Measurements from ENCODE around the gene IGLL5.

IGLL5 gene

GRCh38 chr22:22879675-22880155 is 7.9 kb upstream of the IGLL5 start:
- Histone ChIP-seq H3K27me3 (replicated peaks; ENCODE audit: control insufficient read depth, insufficient read depth, low read length) (peaks cover 52% of the 10 kb centered on the region), H3K36me3 (ENCODE audit: control insufficient read depth, insufficient read depth, low read length, severe bottlenecking) (no peaks in the 10 kb centered on the region), H3K4me3 (ENCODE audit: low read length) (no peak overlapping the region), H3K9ac (ENCODE audit: low read length) (no peak overlapping the region), H3K9me3 (ENCODE audit: control insufficient read depth, low read length) (peaks cover 12% of the 10 kb centered on the region), H3K4me1 (ENCODE audit: control insufficient read depth, insufficient read depth, low read length) (no peaks in the 10 kb centered on the region)
- no peak for DNase-seq (ENCODE audit: low read depth)

GRCh38 chr22:22880645-22881044 is 7.0 kb upstream of the IGLL5 start:
- Histone ChIP-seq H3K27me3 (replicated peaks; ENCODE audit: control insufficient read depth, insufficient read depth, low read length) (peaks cover 60% of the 10 kb centered on the region), H3K36me3 (ENCODE audit: control insufficient read depth, insufficient read depth, low read length, severe bottlenecking) (no peaks in the 10 kb centered on the region), H3K4me1 (ENCODE audit: control insufficient read depth, insufficient read depth, low read length) (no peaks in the 10 kb centered on the region), H3K9me3 (ENCODE audit: control insufficient read depth, low read length) (peaks cover 6% of the 10 kb centered on the region), H3K4me3 (ENCODE audit: low read length) (no peak overlapping the region), H3K9ac (ENCODE audit: low read length) (no peak overlapping the region)
- DNase-seq (ENCODE audit: low read depth) = no peak

GRCh38 chr22:22881116-22882000 is 6.3 kb upstream of the IGLL5 start:
- no peaks in the 10 kb centered on the region for H3K4me1 ChIP-seq (ENCODE audit: control insufficient read depth, insufficient read depth, low read length)
- H3K9me3 ChIP-seq (ENCODE audit: control insufficient read depth, low read length) = peaks cover 5% of the 10 kb centered on the region
- no peak overlapping the region for H3K4me3 ChIP-seq (ENCODE audit: low read length)
- no peak overlapping the region for H3K9ac ChIP-seq (ENCODE audit: low read length)
- H3K36me3 ChIP-seq (ENCODE audit: control insufficient read depth, insufficient read depth, low read length, severe bottlenecking) = no peaks in the 10 kb centered on the region
- H3K27me3 ChIP-seq (replicated peaks; ENCODE audit: control insufficient read depth, insufficient read depth, low read length) = peaks cover 65% of the 10 kb centered on the region
- no peak for DNase-seq (ENCODE audit: low read depth)

GRCh38 chr22:22882033-22882717 is 5.4 kb upstream of the IGLL5 start:
- Histone ChIP-seq H3K4me1 (ENCODE audit: control insufficient read depth, insufficient read depth, low read length) (no peaks in the 10 kb centered on the region), H3K9me3 (ENCODE audit: control insufficient read depth, low read length) (peaks cover 5% of the 10 kb centered on the region), H3K4me3 (ENCODE audit: low read length) (no peak overlapping the region), H3K27me3 (replicated peaks; ENCODE audit: control insufficient read depth, insufficient read depth, low read length) (peaks cover 65% of the 10 kb centered on the region), H3K9ac (ENCODE audit: low read length) (no peak overlapping the region), H3K36me3 (ENCODE audit: control insufficient read depth, insufficient read depth, low read length, severe bottlenecking) (no peaks in the 10 kb centered on the region)
- DNase-seq (ENCODE audit: low read depth) = no peak

- no peak for DNase-seq (ENCODE audit: low read depth)
- H3K27me3 ChIP-seq (replicated peaks; ENCODE audit: control insufficient read depth, insufficient read depth, low read length) = peaks cover 66% of the 10 kb centered on the region
- no peak overlapping the region for H3K4me3 ChIP-seq (ENCODE audit: low read length)
- no peaks in the 10 kb centered on the region for H3K36me3 ChIP-seq (ENCODE audit: control insufficient read depth, insufficient read depth, low read length, severe bottlenecking)
- H3K9ac ChIP-seq (ENCODE audit: low read length) = no peak overlapping the region
- no peaks in the 10 kb centered on the region for H3K4me1 ChIP-seq (ENCODE audit: control insufficient read depth, insufficient read depth, low read length)
- peaks cover 5% of the 10 kb centered on the region for H3K9me3 ChIP-seq (ENCODE audit: control insufficient read depth, low read length)
Measured at GRCh38 chr22:22883090-22883727, 4.4 kb upstream of the IGLL5 start.

GRCh38 chr22:22884010-22884887 is 3.4 kb upstream of the IGLL5 start:
- no peaks in the 10 kb centered on the region for H3K36me3 ChIP-seq (ENCODE audit: control insufficient read depth, insufficient read depth, low read length, severe bottlenecking)
- H3K4me1 ChIP-seq (ENCODE audit: control insufficient read depth, insufficient read depth, low read length) = no peaks in the 10 kb centered on the region
- H3K9me3 ChIP-seq (ENCODE audit: control insufficient read depth, low read length) = no peaks in the 10 kb centered on the region
- no peak overlapping the region for H3K9ac ChIP-seq (ENCODE audit: low read length)
- H3K4me3 ChIP-seq (ENCODE audit: low read length) = no peak overlapping the region
- DNase-seq (ENCODE audit: low read depth) = peak; percentile 63
- H3K27me3 ChIP-seq (replicated peaks; ENCODE audit: control insufficient read depth, insufficient read depth, low read length) = peaks cover 60% of the 10 kb centered on the region

GRCh38 chr22:22884888-22885840 is 2.5 kb upstream of the IGLL5 start:
- no peaks in the 10 kb centered on the region for H3K9me3 ChIP-seq (ENCODE audit: control insufficient read depth, low read length)
- H3K4me3 ChIP-seq (ENCODE audit: low read length) = no peak overlapping the region
- DNase-seq (ENCODE audit: low read depth) = no peak
- no peak overlapping the region for H3K9ac ChIP-seq (ENCODE audit: low read length)
- peaks cover 52% of the 10 kb centered on the region for H3K27me3 ChIP-seq (replicated peaks; ENCODE audit: control insufficient read depth, insufficient read depth, low read length)
- H3K36me3 ChIP-seq (ENCODE audit: control insufficient read depth, insufficient read depth, low read length, severe bottlenecking) = no peaks in the 10 kb centered on the region
- no peaks in the 10 kb centered on the region for H3K4me1 ChIP-seq (ENCODE audit: control insufficient read depth, insufficient read depth, low read length)

- no peak for DNase-seq (ENCODE audit: low read depth)
- Histone ChIP-seq H3K27me3 (replicated peaks; ENCODE audit: control insufficient read depth, insufficient read depth, low read length) (peaks cover 47% of the 10 kb centered on the region), H3K4me1 (ENCODE audit: control insufficient read depth, insufficient read depth, low read length) (no peaks in the 10 kb centered on the region), H3K4me3 (ENCODE audit: low read length) (no peak overlapping the region), H3K9me3 (ENCODE audit: control insufficient read depth, low read length) (no peaks in the 10 kb centered on the region), H3K9ac (ENCODE audit: low read length) (no peak overlapping the region), H3K36me3 (ENCODE audit: control insufficient read depth, insufficient read depth, low read length, severe bottlenecking) (no peaks in the 10 kb centered on the region)
Measured at GRCh38 chr22:22886546-22886945, 1.1 kb upstream of the IGLL5 start.

GRCh38 chr22:22888571-22889353 is 1.1 kb downstream of the IGLL5 start:
- Histone ChIP-seq H3K36me3 (ENCODE audit: control insufficient read depth, insufficient read depth, low read length, severe bottlenecking) (no peaks in the 10 kb centered on the region), H3K4me1 (ENCODE audit: control insufficient read depth, insufficient read depth, low read length) (no peaks in the 10 kb centered on the region), H3K4me3 (ENCODE audit: low read length) (no peak overlapping the region), H3K9ac (ENCODE audit: low read length) (no peak overlapping the region), H3K27me3 (replicated peaks; ENCODE audit: control insufficient read depth, insufficient read depth, low read length) (peaks cover 47% of the 10 kb centered on the region), H3K9me3 (ENCODE audit: control insufficient read depth, low read length) (no peaks in the 10 kb centered on the region)
- DNase-seq (ENCODE audit: low read depth) = no peak
